Colon (tissue), 2 donors: ENCODE results near the gene LFNG.
"Not testable (repeated sequence)": the region's sequence is repeated elsewhere in the genome, so short reads cannot be mapped to it uniquely, and the experiment has no call there.

Source experiments
- FAIRE-seq: peaks from 2 replicates; lab custom pipeline; 2012; peaks lifted over from hg19 to GRCh38; lab: Jason Lieb, UNC
- donor health status: control.
- donor health status: control.

LFNG gene

DNA sequence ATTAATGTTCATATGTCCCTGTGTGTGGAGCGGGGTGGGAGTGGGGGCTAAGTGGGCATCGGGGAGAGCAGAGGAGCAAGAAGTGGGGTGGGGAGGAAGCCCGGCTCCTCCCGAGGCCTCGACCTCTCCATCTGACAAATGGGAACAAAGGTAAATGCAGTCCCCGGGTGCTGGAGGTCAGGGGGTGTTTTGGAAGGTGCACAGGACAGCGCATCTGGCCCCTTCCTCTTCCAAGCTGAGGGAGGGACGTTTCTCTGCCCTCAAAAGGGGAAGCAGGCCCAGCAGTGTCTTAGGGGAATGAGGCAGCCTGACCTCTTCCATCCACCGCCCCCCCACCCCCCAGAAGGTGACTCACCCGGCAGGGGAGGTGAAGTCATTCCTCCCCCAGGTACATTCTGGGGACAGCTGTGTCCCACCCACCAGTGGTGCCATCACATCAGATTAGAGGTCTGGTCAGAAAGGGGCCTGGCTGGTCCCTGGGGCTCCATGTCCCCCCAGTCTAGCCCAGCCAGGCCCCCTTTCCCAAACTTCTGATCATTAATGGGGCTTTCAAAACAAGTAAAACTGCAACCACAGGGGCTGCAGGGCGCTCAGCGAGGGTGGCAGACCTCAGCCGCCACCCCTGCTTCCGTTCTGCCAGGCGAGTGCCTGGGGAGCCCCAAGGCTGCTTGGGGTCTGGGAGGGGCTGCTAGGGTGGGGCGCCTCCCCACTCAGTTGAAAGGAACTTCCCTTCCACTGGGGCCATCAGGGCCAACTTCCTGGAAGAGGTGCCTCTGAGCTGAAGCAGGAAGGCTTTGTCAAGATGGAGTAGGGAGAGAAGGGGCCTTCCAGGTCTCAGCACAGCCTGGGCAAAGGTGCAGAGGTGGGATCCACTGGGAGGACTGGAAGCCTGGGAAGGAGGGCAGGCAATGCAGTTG, 10.8 kb downstream of the LFNG start:
- no peak for FAIRE-seq

DNA sequence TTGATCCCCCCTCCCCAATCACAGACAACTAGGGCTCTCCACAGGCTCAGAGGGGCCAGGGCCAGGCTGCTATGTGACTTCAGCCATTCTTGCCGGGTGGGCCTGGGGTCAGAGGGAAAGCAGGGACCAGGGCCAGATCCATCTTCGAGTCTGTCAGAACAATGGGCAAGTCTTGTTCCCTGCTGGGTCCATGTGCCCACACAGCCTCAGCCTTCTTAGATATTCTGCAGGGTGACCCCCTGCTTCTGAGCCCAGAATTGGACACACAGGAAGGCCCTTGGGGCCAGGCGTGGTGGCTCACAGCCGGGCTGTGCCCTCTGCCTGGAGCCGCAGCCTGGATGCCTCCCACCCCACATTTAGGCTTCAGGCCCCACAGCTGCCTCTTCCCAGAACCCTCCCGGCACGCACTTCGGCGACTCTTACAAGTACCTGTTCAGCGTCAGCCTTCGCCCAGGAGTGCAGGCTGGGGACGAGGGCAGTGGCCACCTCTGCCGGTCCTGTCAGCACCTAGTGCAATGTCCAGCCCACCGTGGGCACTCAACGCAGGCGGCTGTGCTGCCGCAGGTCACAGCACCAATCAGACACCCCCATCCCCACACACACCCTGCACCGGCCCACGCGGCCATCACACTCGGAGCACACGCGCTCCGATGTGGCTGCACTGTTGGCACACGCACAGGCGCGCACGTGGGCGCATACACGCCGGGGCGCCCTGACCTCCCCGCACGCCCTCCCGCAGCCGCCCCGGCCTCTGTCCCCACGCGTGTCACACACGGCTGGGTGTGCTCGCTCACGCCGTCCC, 11.6 kb downstream of the LFNG start:
- not testable (repeated sequence) for FAIRE-seq

DNA sequence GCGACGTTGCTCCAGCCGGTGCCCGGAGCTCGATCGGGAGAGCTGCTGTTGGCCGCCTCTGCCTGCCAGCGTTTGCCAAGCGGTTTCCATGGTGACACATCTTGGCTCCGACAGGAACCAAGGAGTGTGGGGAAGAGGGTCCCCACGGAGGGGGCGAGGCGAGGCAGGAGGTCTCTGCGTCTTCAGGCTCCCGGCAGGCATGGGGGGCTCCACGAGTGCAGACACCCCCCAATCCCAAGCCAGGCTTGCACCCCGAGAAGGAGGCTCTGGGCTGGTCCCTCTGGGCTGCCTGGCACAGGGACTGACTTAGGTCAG, 12.2 kb downstream of the LFNG start:
- FAIRE-seq, result not testable (repeated sequence)

DNA sequence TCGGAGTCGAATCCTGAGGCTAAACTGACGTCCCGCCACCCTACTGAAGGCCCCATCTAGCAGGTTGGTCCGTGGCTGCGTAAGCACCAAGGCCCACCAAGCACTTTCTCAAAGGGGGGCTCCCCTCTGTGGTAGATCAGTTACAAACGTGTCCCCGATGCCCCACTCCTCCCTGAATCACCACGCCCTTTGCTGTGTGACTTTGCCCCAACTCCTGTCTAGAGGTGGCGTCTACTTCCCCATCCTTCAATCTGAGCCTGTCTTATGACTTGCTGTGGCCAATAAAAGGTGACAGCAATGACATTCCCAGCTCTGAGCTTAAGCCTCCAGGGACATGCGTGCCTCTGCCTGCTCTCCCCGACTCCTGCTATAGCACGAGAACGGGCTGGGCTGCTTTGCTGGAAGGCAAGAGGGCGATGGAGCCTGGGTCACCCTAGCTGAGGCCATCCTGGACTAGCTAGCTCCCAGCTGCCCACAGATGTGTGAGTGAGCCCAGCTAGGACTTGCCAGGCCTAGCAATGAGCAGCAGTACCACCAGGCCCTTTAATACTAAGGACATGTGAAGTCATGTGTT, 12.7 kb downstream of the LFNG start:
- not testable (repeated sequence) for FAIRE-seq

DNA sequence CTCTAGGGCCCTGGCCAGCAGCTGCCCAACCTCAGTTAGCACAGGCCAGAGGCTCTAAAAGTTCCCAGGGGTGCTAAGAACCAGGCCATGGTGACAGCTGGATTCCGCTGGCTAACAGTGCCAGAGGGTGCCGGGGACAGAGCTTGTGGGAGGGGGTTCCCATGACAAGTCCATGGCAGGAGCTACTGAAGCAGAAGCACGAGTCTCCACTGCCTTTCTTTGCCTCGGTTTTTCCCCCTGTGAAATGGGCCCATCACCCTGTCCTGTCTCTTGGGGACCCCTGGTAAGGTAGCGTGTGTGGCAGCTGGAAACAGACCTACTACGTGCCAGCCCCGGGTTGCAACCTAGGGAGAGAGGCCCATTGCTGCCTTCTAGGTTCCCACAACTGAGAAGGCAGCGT, 13.2 kb downstream of the LFNG start:
- not testable (repeated sequence) for FAIRE-seq

DNA sequence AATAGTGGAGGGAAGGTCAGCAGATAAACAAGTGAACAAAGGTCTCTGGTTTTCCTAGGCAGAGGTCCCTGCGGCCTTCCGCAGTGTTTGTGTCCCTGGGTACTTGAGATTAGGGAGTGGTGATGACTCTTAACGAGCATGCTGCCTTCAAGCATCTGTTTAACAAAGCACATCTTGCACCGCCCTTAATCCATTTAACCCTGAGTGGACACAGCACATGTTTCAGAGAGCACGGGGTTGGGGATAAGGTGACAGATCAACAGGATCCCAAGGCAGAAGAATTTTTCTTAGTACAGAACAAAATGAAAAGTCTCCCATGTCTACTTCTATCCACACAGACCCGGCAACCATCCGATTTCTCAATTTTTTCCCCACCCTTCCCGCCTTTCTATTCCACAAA, 14.0 kb downstream of the LFNG start:
- not testable (repeated sequence) for FAIRE-seq

DNA sequence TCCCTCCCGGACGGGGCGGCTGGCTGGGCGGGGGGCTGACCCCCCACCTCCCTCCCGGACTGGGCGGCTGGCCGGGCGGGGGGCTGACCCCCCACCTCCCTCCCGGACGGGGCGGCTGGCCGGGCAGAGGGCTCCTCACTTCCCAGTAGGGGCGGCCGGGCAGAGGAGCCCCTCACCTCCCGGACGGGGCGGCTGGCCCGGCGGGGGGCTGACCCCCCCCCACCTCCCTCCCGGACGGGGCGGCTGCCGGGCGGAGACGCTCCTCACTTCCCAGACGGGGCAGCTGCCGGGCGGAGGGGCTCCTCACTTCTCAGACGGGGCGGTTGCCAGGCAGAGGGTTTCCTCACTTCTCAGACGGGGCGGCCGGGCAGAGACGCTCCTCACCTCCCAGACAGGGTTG, 14.6 kb downstream of the LFNG start:
- not testable (repeated sequence) for FAIRE-seq

DNA sequence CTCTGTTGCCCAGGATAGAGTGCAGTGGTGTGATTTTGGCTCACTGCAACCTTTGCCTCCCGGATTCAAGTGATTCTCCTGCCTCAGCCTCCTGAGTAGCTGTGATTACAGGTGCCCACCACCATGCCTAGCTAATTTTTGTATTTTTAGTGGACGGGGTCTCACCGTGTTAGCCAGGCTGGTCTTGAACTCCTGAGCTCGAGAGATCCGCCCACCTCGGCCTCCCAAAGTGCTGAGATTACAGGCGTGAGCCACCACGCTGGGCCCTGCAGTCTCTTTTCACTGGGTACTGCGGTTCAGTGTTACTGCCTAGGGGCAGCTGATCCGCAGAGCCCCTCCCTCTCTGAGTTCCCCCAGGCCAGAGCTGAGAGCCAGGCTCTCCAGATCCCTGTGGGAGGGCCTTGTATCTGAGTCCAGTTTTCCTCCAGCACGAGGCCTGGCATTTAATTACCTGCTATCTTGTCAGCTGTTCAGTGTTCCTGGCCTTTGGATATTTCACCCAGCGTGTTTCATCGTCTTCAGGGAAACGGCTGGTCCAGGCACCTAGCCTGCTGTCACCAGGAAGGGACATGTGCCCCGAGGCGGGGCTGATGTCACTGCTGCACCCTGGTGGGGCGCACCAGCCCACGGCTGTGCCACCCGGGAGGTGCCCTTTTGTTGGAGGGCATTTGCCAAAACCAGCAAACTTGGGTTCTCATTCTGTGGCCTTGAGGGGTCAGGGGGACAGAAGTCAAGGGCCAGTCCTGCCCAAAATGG, 16.5 kb downstream of the LFNG start:
- FAIRE-seq, result not testable (repeated sequence)

DNA sequence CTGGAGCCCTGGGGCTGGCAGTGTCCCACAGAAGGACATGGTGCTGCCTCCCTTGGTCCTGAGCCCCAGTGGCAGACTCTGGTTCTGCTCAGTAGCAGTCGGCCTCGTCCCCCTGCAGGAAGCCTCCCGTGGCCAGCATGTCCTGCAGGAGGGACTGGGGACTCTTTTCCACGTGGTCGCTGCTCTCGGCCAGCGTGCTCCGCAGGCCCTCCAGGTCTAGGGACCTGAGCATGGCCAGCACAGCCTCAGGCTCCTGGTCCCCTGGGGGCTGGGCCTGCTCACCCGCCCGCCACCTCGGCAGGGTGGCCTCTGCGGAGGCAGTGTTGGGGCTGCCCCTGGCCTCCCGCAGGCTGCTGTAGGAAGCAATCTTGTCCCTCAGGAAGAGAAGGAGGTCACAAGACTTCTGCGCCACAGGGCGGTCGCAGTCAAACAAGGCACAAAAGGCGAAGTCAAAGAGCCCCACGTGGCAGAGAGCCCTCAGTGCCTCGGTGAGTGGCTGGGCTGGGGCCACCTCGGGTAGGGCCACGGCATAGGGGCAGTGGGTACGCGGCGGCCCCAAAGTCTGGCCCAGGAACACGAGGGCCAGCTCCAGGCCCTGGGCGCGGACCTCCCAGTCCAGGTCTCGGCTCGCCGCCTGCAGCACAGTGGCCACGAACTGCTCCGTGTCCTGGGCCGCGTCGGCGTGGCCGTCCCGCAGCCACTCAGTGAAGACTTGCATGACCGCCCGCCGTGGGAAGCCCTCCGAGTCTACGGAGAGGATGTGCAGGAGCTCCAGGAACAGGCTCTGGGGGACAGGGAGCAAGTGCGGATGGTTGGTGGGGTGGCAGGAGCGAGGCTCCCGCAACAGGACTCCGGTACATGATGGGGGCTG, 18.6 kb downstream of the LFNG start:
- FAIRE-seq, result no peak

DNA sequence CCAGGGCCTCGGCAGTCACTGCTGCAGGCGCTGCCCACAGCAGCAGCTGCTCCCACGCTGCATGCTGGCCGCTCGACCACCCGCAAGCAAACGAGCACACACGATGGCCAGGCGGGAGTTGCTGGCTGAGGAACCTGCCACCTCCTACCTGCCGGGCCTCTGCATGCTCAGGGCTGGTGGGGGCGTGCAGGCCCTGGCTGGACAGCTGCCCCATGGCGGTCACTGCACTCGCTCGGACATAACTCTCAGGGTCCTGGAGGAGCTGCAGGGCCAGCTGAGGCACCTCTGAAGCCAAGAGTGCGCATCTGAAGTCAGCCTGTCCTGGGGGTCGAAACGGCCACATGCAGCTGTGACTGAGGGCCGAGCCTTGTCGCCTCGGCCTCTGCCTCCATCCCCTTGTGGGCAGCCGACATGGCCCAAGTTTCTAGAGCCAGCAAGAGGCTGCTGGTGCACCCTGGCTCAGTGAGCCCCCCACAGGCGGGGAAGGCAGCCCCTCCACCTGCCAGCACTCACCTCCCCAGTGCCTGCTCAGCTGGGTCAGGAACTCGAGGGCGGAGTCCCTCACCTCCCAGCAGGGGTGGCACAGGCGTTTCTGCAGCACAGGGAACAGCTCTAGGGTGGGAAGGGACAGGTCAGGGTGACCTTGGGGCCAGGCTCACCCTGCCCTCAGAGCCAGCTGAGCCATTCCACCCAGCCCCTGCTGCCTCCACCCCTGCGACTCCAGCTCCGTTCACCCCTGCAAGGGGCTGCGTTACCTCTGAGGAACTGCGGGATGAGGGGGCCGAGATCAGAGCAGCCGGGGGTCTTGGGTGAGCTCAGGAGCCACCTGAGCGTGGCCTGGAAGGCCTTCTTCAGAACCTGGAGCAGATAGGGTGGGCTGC, 19.7 kb downstream of the LFNG start:
- FAIRE-seq, result no peak

DNA sequence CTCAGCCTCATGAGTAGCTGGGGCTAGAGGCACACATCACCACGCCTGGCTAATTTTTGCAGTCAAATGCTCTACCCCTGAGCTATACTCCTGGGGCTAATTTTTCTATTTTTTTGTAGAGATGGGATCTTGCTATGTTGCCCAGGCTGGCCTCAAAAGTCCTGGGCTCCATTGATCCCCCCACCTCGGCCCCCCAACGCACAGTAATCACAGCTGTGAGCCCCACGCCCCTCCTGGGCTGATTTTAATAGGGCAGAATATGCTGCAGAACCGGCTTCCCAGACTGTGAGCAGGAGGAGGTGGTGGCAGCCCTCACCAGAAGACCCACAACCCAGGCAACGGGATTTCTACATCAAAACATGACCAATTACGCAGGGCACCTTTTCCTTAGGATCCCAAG, 20.6 kb downstream of the LFNG start:
- FAIRE-seq, result no peak

DNA sequence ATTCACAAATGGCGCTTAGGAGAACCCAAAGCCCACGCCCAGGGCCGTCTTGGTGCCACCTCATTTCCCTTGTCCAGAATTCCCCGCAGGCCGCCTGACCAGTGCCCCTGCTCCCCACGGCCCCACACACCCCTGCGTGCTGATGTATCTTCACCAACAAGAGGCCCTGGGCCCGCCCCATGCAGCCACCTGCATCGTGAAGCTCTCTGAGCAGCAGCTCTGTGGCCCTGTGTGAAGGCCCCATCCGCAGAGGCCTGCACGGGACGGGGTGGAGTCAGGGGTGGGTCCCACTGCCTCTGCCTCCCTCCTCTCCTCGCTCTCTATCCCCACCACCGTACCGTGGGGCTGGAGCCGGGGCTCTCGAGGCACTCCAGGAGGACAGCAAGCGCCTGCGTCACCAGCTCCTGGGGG, 21.1 kb downstream of the LFNG start:
- no peak for FAIRE-seq

DNA sequence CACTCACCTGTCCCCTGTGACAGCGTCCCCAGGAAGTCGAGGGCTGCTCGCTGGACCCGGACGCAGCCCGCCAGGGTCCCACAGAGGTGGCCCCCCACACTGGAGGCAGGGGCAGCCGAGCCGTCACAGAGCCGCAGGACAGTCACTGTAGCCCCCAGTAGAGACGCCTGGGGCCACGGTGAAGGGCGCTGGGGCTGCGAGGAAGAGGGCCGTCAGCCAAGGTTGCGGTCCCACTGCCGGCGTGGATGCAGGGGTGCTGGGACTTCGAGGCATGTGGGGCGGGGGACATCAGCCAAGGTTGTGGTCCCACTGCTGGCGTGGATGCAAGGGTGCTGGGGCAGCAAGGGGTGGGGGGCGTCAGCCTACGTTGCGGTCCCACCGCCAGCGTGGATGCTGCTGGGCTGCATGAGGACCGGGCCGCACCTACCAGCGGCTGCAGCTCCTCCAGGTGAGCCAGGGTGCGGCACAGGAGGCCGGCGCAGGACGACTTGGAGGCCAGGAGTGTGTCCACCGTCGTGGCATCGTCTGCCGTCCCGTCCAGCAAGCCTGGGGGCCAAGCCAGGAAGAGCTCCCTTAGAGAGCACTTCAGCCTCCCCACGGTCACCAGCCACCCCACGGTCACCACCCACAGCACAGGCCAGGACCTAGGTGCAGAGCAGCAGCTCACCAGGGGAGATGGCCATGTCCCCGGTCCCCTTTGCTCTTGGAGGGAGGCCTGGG, 21.9 kb downstream of the LFNG start:
- no peak for FAIRE-seq

DNA sequence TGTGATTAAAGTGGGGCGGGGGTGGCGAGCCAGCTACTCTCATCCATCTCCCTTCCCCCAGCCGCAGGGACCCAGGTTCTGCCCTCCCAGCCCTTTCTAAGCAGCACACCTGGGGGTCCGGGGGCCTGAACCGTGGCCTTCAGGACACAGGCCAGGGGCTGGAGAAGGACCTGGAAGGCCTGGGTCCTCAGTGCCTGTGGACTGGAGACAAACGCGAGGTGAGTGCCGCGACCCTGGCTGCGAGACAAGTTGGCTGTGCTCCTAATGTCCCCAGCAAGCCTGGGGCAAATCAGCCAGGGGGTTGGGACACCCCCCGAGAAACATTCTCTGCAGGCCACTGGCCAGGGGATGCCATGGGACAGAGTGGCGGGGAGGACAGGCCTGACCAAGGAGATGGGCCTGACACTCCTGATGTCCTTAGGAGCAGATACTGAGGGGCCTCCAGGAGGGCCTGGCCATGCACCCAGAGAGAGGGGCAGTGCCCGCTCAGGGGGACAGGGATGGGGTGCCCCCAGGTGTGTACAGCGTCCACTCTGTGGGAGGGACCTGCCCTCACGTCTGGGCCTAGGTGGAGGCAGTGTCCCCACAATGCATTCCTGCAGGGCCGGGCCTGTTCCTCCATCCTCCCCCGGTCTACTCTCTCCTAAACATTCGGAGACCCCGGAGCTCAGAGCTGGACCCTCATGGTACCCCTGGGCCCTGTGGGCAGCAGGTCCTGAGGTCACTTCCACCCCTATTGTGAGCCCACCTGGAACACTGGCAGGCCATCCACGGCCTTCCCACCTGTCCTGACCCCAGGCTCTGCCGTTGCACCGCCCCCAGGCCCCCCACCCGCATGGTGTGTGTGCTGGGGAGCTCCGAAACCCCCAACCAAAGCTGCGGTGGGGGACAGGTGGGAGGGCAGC, 22.7 kb downstream of the LFNG start:
- FAIRE-seq, result no peak

DNA sequence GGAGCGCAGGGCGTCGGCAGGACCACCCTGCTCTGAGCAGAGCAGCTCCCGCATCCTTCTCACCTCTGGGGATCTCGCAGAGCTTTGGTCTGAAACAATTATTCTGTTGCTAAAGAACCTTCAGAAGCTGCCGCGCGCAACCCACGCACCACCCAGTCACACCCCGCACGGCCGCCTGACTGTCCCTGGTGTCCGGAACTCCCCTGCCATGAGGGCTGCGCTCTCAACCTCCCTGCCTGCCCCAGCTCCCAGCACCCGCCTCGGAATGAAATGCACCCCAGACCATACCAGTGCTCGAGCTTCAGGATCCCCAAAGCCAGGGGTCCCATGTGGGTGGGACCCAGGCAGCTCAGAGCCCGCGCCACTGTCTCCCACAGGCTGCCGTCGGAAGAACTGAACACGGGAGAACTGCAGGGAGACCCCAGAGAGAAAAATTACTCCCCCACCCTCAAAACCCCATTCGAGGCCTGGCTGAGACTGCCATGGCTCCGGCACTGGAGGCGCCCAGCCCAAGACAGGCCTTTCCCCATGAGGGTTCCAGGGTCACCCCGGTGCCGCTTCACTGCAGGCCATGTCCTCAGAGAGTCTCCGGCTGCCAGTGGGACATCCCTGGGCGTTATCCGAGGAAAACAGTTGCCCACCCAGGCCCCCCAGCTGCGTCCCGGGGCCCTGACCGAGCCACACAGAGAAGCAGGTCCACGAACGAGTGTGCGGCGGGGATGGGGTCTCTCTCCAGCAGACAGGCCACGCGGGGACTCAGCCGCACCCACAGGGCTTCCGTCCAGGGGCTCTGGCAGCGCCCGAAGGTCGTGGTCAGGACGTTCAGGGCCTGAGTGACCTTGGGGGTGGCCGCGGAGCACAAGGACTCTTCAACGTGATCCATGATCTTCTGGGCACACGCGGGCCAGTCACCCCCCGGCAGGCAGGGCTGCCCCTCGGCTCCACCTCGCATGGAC, 23.6 kb downstream of the LFNG start:
- FAIRE-seq, result no peak

DNA sequence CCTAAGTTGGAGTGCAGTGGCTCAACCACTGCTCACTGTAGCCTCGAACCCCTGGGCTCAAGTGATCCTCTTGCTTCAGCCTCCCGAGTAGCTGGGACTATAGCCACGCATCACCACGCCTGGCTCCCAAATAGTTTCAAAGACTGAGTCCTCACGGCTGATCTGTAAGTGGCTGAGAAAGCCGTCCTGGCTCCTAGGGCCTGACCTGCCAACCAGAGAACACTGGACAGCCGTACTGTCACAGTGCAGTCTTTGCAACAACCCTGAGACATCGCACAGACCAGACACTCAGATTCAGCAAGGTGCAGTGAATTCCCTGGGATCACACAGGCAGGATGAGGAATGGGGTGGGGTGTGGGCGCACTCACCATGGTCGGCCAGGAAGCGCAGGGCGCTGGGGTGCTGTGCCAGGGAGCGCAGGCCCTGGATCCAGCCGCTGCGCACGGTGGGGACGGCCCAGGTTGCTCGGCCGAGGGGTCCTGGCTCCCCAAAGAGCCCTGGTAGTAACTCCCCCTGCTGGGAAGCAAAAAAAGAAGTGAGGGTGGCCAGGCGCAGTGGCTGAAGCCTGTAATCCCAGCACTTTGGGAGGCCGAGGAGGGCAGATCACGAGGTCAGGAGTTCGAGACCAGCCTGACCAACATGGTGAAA, 25.1 kb downstream of the LFNG start:
- no peak for FAIRE-seq
